Keratinocyte (primary cell): ENCODE measurements around the gene HBG2.

Experiments used
- EZH2 ChIP-seq: IDR thresholded peaks from one replicate; pipeline ENCODE4 v1.6.1; 2012; ENCODE audit warnings: inconsistent platforms, mild to moderate bottlenecking, low read length, moderate library complexity
- TF ChIP-seq, protein P1 (sequence below), 3 experiments: IDR thresholded peaks in 1 of 3; conservative IDR thresholded peaks in 1 of 3; optimal IDR thresholded peaks in 1 of 3; 2 replicates in 2 of 3; 3 replicates in 1 of 3; pipeline versions ENCODE3 to v1.5.1; 2011; ENCODE audit warnings: low read length in 3 of 3, mild to moderate bottlenecking in 3 of 3, moderate library complexity in 2 of 3, control low read depth in 1 of 3, inconsistent platforms in 1 of 3; ENCODE audit not compliant: insufficient read depth in 2 of 3; ENCODE audit errors: extremely low read depth in 1 of 3

DNA sequence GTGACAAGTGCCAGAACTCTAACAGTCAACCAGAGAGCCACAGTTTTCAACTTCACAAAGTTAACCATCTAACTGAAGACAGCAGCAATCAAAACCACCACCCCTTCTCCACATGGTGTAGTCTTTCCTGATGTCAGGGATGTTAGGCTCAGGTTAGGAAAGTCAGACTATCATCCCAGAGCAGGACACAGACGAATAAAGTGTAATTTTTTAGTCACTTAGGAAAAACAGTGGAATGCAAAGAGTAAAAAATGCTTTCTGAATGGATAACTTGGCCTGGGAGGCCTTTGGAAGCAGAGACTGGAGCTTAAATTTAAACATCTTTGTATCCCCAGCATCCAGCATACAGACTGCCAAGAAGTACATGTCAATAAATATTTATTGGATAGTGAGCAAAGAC is 31.8 kb upstream of the HBG2 start:
- TF ChIP-seq, protein P1, sequence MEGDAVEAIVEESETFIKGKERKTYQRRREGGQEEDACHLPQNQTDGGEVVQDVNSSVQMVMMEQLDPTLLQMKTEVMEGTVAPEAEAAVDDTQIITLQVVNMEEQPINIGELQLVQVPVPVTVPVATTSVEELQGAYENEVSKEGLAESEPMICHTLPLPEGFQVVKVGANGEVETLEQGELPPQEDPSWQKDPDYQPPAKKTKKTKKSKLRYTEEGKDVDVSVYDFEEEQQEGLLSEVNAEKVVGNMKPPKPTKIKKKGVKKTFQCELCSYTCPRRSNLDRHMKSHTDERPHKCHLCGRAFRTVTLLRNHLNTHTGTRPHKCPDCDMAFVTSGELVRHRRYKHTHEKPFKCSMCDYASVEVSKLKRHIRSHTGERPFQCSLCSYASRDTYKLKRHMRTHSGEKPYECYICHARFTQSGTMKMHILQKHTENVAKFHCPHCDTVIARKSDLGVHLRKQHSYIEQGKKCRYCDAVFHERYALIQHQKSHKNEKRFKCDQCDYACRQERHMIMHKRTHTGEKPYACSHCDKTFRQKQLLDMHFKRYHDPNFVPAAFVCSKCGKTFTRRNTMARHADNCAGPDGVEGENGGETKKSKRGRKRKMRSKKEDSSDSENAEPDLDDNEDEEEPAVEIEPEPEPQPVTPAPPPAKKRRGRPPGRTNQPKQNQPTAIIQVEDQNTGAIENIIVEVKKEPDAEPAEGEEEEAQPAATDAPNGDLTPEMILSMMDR (optimal IDR thresholded peaks at IDR 0.05 in 1 of 3, IDR thresholded peaks at IDR 0.05 in 1 of 3, conservative IDR thresholded peaks at IDR 0.05 in 1 of 3; ENCODE audit: extremely low read depth in 1 of 3, insufficient read depth in 2 of 3, low read length in 3 of 3) = no peak
- TF ChIP-seq EZH2 = no peak
